ENCODE measurements around the gene APBB2. TPM values are rescaled to one million over a fixed set of nuclear protein-coding genes. Genes with fewer than 3 reads are reported as not detected.

The APBB2 gene
- total RNA-seq, 1 experiment from 2014 or later = 49.0 TPM

GRCh38 chr4:41133454-41134018, 80.8 kb downstream of the APBB2 start:
- H3K27me3 Mint-ChIP-seq (ENCODE audit: low read depth) = no peaks in the 10 kb centered on the region
- CTCF ChIA-PET = interaction anchor here (0.9 to 1.3 kb wide), 5 partner anchors 81 to 225 kb away, joined by 3 to 5 read pairs (median 3); partner anchors contain the start of gene APBB2
- peak; percentile 84 for ATAC-seq
- no peak overlapping the region for H3K4me3 Mint-ChIP-seq
- peak overlapping the region; percentile 80 for H3K27ac Mint-ChIP-seq
- no peak for DNase-seq (ENCODE audit: low spot score)
- POLR2A ChIA-PET = interaction anchor here (0.6 to 1.3 kb wide), 3 partner anchors 63 to 123 kb away, joined by 3 to 9 read pairs (median 5); partner anchors contain the start of genes APBB2 and UCHL1
- H3K4me1 Mint-ChIP-seq = peaks cover 48% of the 10 kb centered on the region
- no peak for TF ChIP-seq ZNF138 (CRISPR knock-in tag; conservative IDR thresholded peaks at IDR 0.05)
- TF ChIP-seq SP1 (CRISPR knock-in tag; conservative IDR thresholded peaks at IDR 0.05) = 0 out of 2 replicates have a peak, but pooled peaks have one; percentile 32
- TF ChIP-seq GABPB1 (CRISPR knock-in tag; IDR thresholded peaks at IDR 0.05) = no peak
- no peaks in the 10 kb centered on the region for H3K9me3 Mint-ChIP-seq
- H3K36me3 Mint-ChIP-seq = no peaks in the 10 kb centered on the region

GRCh38 chr4:41132055-41132683, 82.2 kb downstream of the APBB2 start:
- CTCF ChIA-PET = interaction anchor here (1.2 to 1.3 kb wide), 2 partner anchors 9 to 224 kb away, joined by 3 to 5 read pairs; no protein-coding TSS in a partner anchor
- no peak for ATAC-seq

GRCh38 chr4:41129936-41130440, 84.4 kb downstream of the APBB2 start:
- ATAC-seq (no peak), DNase-seq (ENCODE audit: low spot score) (no peak)
- no peak overlapping the region for H3K27ac Mint-ChIP-seq
- no peak overlapping the region for H3K4me3 Mint-ChIP-seq
- H3K9me3 Mint-ChIP-seq = no peaks in the 10 kb centered on the region
- H3K27me3 Mint-ChIP-seq (ENCODE audit: low read depth) = no peaks in the 10 kb centered on the region
- H3K36me3 Mint-ChIP-seq = no peaks in the 10 kb centered on the region
- peaks cover 52% of the 10 kb centered on the region for H3K4me1 Mint-ChIP-seq
- POLR2A ChIA-PET = no interaction called here
- CTCF ChIA-PET = interaction anchor here (0.6 to 0.7 kb wide), 2 partner anchors 84 to 126 kb away, joined by 3 to 4 read pairs; partner anchors contain the start of gene APBB2
- TF ChIP-seq TEAD4 (CRISPR knock-in tag; IDR thresholded peaks at IDR 0.05) (no peak), ZNF281 (CRISPR knock-in tag; IDR thresholded peaks at IDR 0.05) (no peak), HMGA2 (CRISPR knock-in tag; IDR thresholded peaks at IDR 0.05) (no peak), SP1 (CRISPR knock-in tag; conservative IDR thresholded peaks at IDR 0.05) (no peak), MXD4 (CRISPR knock-in tag; IDR thresholded peaks at IDR 0.05; ENCODE audit: borderline replicate concordance) (no peak), ATF6 (CRISPR knock-in tag; IDR thresholded peaks at IDR 0.05) (no peak), TP53 (CRISPR knock-in tag; IDR thresholded peaks at IDR 0.05) (no peak), IRF2 (CRISPR knock-in tag; IDR thresholded peaks at IDR 0.05; ENCODE audit: borderline replicate concordance, low read depth) (no peak), ESRRA (CRISPR knock-in tag; IDR thresholded peaks at IDR 0.05; ENCODE audit: borderline replicate concordance) (no peak), OVOL2 (CRISPR knock-in tag; IDR thresholded peaks at IDR 0.05; ENCODE audit: borderline replicate concordance) (no peak), ATF1 (CRISPR knock-in tag; IDR thresholded peaks at IDR 0.05) (no peak)
- TF ChIP-seq, protein P1, sequence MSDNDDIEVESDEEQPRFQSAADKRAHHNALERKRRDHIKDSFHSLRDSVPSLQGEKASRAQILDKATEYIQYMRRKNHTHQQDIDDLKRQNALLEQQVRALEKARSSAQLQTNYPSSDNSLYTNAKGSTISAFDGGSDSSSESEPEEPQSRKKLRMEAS (CRISPR knock-in tag; IDR thresholded peaks at IDR 0.05) = no peak
- TF ChIP-seq, protein P2, sequence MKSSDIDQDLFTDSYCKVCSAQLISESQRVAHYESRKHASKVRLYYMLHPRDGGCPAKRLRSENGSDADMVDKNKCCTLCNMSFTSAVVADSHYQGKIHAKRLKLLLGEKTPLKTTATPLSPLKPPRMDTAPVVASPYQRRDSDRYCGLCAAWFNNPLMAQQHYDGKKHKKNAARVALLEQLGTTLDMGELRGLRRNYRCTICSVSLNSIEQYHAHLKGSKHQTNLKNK (CRISPR knock-in tag; IDR thresholded peaks at IDR 0.05) = no peak
- TF ChIP-seq, protein P3, sequence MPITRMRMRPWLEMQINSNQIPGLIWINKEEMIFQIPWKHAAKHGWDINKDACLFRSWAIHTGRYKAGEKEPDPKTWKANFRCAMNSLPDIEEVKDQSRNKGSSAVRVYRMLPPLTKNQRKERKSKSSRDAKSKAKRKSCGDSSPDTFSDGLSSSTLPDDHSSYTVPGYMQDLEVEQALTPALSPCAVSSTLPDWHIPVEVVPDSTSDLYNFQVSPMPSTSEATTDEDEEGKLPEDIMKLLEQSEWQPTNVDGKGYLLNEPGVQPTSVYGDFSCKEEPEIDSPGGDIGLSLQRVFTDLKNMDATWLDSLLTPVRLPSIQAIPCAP (CRISPR knock-in tag; IDR thresholded peaks at IDR 0.05) = no peak
- TF ChIP-seq, protein P4, sequence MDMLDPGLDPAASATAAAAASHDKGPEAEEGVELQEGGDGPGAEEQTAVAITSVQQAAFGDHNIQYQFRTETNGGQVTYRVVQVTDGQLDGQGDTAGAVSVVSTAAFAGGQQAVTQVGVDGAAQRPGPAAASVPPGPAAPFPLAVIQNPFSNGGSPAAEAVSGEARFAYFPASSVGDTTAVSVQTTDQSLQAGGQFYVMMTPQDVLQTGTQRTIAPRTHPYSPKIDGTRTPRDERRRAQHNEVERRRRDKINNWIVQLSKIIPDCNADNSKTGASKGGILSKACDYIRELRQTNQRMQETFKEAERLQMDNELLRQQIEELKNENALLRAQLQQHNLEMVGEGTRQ (CRISPR knock-in tag; IDR thresholded peaks at IDR 0.05) = no peak

More at GRCh38 chr4:41132055-41132683, 82.2 kb downstream of the APBB2 start:
- Mint-ChIP-seq H3K27me3 (ENCODE audit: low read depth) (no peaks in the 10 kb centered on the region), H3K27ac (peak overlapping the region; percentile 64; the same call in 1 of the 2 replicates), H3K4me3 (no peak overlapping the region), H3K9me3 (no peaks in the 10 kb centered on the region), H3K4me1 (peaks cover 48% of the 10 kb centered on the region), H3K36me3 (no peaks in the 10 kb centered on the region)
- TF ChIP-seq E2F5 (CRISPR knock-in tag; IDR thresholded peaks at IDR 0.05) (no peak), RORB (CRISPR knock-in tag; IDR thresholded peaks at IDR 0.05) (0 out of 2 replicates have a peak, but pooled peaks have one; percentile 67)
- no peak for DNase-seq (ENCODE audit: low spot score)
- POLR2A ChIA-PET = interaction anchor here (0.6 to 0.8 kb wide), 2 partner anchors 8 to 49 kb away, joined by 3 read pairs; no protein-coding TSS in a partner anchor
